ENCODE results near the gene CYP4Z1. TPM values are rescaled to one million over a fixed set of nuclear protein-coding genes. Genes with fewer than 3 reads are reported as not detected.

Gene CYP4Z1, protein sequence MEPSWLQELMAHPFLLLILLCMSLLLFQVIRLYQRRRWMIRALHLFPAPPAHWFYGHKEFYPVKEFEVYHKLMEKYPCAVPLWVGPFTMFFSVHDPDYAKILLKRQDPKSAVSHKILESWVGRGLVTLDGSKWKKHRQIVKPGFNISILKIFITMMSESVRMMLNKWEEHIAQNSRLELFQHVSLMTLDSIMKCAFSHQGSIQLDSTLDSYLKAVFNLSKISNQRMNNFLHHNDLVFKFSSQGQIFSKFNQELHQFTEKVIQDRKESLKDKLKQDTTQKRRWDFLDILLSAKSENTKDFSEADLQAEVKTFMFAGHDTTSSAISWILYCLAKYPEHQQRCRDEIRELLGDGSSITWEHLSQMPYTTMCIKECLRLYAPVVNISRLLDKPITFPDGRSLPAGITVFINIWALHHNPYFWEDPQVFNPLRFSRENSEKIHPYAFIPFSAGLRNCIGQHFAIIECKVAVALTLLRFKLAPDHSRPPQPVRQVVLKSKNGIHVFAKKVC
- not detected in 2 replicates for total RNA-seq

DNA sequence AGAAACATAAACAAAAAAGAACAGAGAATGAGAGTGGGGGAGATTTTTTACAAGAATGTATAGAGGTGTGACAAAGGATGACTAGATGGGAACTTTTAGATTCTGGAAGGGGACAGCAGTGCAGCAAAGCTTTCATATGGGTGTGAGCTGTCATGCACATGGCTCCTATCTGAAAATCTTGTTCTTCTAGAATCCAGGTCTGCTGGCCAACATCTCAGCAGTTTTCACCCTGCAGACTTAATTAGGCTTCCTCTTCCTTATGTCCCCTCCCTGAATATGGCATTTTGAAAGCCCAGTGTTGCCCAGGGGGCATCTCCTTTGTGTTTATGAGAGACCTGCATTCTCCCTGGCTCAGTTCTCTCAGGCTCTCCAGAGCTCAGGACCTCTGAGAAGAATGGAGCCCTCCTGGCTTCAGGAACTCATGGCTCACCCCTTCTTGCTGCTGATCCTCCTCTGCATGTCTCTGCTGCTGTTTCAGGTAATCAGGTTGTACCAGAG lies at the start of gene CYP4Z1:
TSS of gene CYP4Z1 (plus strand) at position 135 of the 498 bp plus-strand sequence. CDS start at position 395, 260 bp downstream.

DNA sequence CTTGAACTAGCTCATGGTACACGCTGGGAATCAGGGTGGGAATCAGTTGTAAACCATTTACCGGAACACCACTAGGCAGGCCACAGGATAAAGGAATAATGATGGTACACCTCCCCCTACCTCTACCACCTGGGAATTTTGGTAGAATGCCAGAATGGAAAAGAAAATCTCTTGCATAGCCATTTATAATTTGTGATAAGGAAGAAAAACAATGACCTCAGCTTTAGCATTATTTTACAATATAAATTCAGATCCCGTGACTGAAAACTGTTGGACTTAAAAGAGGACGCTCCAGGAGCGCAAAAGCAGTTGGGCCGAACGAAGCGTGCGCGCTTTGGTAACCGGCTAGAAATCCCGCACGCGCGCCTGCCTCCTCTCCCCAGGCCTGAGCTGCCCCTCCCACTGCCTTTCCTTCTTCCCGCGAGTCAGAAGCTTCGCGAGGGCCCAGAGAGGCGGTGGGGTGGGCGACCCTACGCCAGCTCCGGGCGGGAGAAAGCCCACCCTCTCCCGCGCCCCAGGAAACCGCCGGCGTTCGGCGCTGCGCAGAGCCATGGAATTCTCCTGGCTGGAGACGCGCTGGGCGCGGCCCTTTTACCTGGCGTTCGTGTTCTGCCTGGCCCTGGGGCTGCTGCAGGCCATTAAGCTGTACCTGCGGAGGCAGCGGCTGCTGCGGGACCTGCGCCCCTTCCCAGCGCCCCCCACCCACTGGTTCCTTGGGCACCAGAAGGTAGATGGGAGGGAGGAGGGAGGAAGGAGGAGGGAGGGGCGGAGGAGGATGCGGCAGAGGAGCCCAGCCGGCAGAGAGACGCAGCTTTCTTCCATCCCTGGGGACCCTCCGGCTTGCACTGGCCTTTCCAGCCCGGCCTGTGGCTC lies 43.5 kb upstream of the CYP4Z1 start, which contains the start of gene CYP4X1:
TSS of gene CYP4X1 (plus strand) at position 402 of the 873 bp plus-strand sequence. CDS start at position 551, 149 bp downstream.

DNA sequence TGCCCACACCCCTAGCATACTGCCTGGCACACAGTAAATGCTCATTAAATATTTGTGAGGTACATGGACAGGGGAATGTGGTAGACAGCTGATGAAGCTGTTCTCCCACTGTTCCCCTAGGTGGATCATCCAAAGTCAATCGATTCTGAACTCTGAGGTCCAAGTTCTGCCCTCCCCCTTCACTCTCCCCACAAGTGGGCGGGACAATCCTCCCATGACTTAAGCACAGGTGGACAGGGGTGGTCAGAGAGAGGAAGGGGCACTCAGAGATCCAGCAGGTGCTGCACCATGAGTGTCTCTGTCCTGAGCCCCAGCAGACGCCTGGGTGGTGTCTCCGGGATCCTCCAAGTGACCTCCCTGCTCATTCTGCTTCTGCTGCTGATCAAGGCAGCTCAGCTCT lies 70.2 kb downstream of the CYP4Z1 start, which contains the start of gene CYP4A22:
TSS of gene CYP4A22 (plus strand) at position 244 of the 400 bp plus-strand sequence. CDS start at position 289, 45 bp downstream.

Other genes starting within 250 kb of the CYP4Z1 start
- not detected in 2 replicates for gene CYP4A11, start 125.8 kb upstream of the CYP4Z1 start, total RNA-seq
- gene CYP4X1, start 43.6 kb upstream of the CYP4Z1 start, total RNA-seq, result not detected in 2 replicates
- gene CYP4A22, start 70.2 kb downstream of the CYP4Z1 start, total RNA-seq, result not detected in 2 replicates
- not detected in 2 replicates for gene PDZK1IP1, start 122.8 kb downstream of the CYP4Z1 start, total RNA-seq
- gene TAL1, start 165.0 kb downstream of the CYP4Z1 start, total RNA-seq, result not detected in 2 replicates
- gene STIL, start 246.9 kb downstream of the CYP4Z1 start, total RNA-seq, result 14.7 and 15.2 TPM in 2 replicates